Measurements from ENCODE around the gene F2RL2.
A peak's percentile ranks its signal among the peaks of the same experiment; 100 is the strongest.

Gene F2RL2

GRCh38 chr5:76583163-76584047 is 39.8 kb downstream of the F2RL2 start:
- DNase-seq = peak; percentile 13 to 31

- DNase-seq = no peak
These were observed 40.7 kb downstream of the F2RL2 start for GRCh38 chr5:76582230-76583162.

GRCh38 chr5:76580981-76581380 is 42.2 kb downstream of the F2RL2 start:
- no peak for DNase-seq

GRCh38 chr5:76579166-76579937 is 43.9 kb downstream of the F2RL2 start:
- no peak for DNase-seq

GRCh38 chr5:76576996-76577395 is 46.2 kb downstream of the F2RL2 start:
- no peak for DNase-seq

- DNase-seq = no peak
These were observed 46.8 kb downstream of the F2RL2 start for GRCh38 chr5:76576450-76576849.

- DNase-seq = no peak
These were observed 51.6 kb downstream of the F2RL2 start for GRCh38 chr5:76571559-76571958.

- no peak for DNase-seq
These were observed 53.0 kb downstream of the F2RL2 start for GRCh38 chr5:76570153-76570552.

All from SW 1271 (cell line).